ENCODE results near the gene C4A.
"Not testable (repeated sequence)": the region's sequence is repeated elsewhere in the genome, so short reads cannot be mapped to it uniquely, and the experiment has no call there.

GRCh38 chr6:31980195-31980876, 1.5 kb upstream of the C4A start:
- not testable (repeated sequence) for TF ChIP-seq TEAD4 (IDR thresholded peaks at IDR 0.05; ENCODE audit: low read depth, low read length); EP300 (IDR thresholded peaks at IDR 0.05; ENCODE audit: borderline replicate concordance in 1 of 2, low read depth in 2 of 2, low read length in 2 of 2); POLR2A (IDR thresholded peaks at IDR 0.05; ENCODE audit: control extremely low read depth in 1 of 2, low read depth in 2 of 2, low read length in 2 of 2); SIRT6 (IDR thresholded peaks at IDR 0.05; ENCODE audit: low read length); TCF12 (IDR thresholded peaks at IDR 0.05; ENCODE audit: low read depth, low read length); CREB1 (IDR thresholded peaks at IDR 0.05); SRF (IDR thresholded peaks at IDR 0.05; ENCODE audit: low read depth, low read length); TAF1 (IDR thresholded peaks at IDR 0.05; ENCODE audit: low read depth, low read length)
- TF ChIP-seq, protein P1, sequence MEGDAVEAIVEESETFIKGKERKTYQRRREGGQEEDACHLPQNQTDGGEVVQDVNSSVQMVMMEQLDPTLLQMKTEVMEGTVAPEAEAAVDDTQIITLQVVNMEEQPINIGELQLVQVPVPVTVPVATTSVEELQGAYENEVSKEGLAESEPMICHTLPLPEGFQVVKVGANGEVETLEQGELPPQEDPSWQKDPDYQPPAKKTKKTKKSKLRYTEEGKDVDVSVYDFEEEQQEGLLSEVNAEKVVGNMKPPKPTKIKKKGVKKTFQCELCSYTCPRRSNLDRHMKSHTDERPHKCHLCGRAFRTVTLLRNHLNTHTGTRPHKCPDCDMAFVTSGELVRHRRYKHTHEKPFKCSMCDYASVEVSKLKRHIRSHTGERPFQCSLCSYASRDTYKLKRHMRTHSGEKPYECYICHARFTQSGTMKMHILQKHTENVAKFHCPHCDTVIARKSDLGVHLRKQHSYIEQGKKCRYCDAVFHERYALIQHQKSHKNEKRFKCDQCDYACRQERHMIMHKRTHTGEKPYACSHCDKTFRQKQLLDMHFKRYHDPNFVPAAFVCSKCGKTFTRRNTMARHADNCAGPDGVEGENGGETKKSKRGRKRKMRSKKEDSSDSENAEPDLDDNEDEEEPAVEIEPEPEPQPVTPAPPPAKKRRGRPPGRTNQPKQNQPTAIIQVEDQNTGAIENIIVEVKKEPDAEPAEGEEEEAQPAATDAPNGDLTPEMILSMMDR (IDR thresholded peaks at IDR 0.05; ENCODE audit: control extremely low read depth in 1 of 3, insufficient read depth in 1 of 3, low read depth in 1 of 3, low read length in 3 of 3), result not testable (repeated sequence)

All from H1 (cell line).